Measurements from ENCODE around the gene HNRNPUL1. TPM values are rescaled to one million over a fixed set of nuclear protein-coding genes. Genes with fewer than 3 reads are reported as not detected.

The HNRNPUL1 gene
- polyA plus RNA-seq, 1 donor (not counting 4 experiments of a cell fraction or from before 2014, with no cell fraction given), result 48.3 TPM

- Histone ChIP-seq H3K27me3 (ENCODE audit: control insufficient read depth, extremely low read depth, insufficient read depth, low read length) (no peaks in the 10 kb centered on the region), H3K4me2 (ENCODE audit: control insufficient read depth, extremely low read depth, insufficient read depth, low read depth, low read length) (no peak overlapping the region), H3K27ac (ENCODE audit: control insufficient read depth, insufficient read depth, low read length) (no peak overlapping the region), H3K4me3 (ENCODE audit: control insufficient read depth in 2 of 3, extremely low read depth in 1 of 3, insufficient read depth in 2 of 3, low read depth in 1 of 3, low read length in 3 of 3) (no peak overlapping the region), H2AFZ (ENCODE audit: control insufficient read depth, low read length) (no peak overlapping the region), H3K9me3 (ENCODE audit: control insufficient read depth, low read depth, low read length) (no peaks in the 10 kb centered on the region), H3K4me1 (ENCODE audit: control insufficient read depth, extremely low read depth, insufficient read depth, low read length) (no peaks in the 10 kb centered on the region), H3K36me3 (ENCODE audit: control insufficient read depth in 2 of 2, extremely low read depth in 1 of 2, insufficient read depth in 2 of 2, low read length in 2 of 2) (peaks cover 15 to 42% of the 10 kb centered on the region in 2 experiments), H3K79me2 (ENCODE audit: control insufficient read depth, insufficient read depth, low read length) (no peaks in the 10 kb centered on the region), H4K20me1 (ENCODE audit: control insufficient read depth, extremely low read depth, insufficient read depth, low read length) (no peaks in the 10 kb centered on the region), H3K9ac (ENCODE audit: control insufficient read depth, extremely low read depth, insufficient read depth, low read length) (no peak overlapping the region), H3K9me1 (ENCODE audit: control insufficient read depth, extremely low read depth, insufficient read depth, low read length) (no peaks in the 10 kb centered on the region)
- dilution Hi-C loops (cut with MboI; ENCODE audit: extremely low pct_ligation_motif_present, low sequenced_read_pairs), result no loop called here
- DNase-seq (ENCODE audit: low read depth, low spot score), result no peak
- TF ChIP-seq, protein P1, sequence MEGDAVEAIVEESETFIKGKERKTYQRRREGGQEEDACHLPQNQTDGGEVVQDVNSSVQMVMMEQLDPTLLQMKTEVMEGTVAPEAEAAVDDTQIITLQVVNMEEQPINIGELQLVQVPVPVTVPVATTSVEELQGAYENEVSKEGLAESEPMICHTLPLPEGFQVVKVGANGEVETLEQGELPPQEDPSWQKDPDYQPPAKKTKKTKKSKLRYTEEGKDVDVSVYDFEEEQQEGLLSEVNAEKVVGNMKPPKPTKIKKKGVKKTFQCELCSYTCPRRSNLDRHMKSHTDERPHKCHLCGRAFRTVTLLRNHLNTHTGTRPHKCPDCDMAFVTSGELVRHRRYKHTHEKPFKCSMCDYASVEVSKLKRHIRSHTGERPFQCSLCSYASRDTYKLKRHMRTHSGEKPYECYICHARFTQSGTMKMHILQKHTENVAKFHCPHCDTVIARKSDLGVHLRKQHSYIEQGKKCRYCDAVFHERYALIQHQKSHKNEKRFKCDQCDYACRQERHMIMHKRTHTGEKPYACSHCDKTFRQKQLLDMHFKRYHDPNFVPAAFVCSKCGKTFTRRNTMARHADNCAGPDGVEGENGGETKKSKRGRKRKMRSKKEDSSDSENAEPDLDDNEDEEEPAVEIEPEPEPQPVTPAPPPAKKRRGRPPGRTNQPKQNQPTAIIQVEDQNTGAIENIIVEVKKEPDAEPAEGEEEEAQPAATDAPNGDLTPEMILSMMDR (optimal IDR thresholded peaks at IDR 0.05 in 1 of 3, IDR thresholded peaks at IDR 0.05 in 1 of 3, conservative IDR thresholded peaks at IDR 0.05 in 1 of 3; ENCODE audit: extremely low read depth in 1 of 3, insufficient read depth in 2 of 3, low read length in 3 of 3), result no peak
- TF ChIP-seq EZH2 (IDR thresholded peaks at IDR 0.05; ENCODE audit: low read length), result no peak
- FAIRE-seq, result no peak
Observed at GRCh38 chr19:41245843-41246242, 18.3 kb upstream of the HNRNPUL1 start.

GRCh38 chr19:41248895-41249294 is 15.3 kb upstream of the HNRNPUL1 start:
- Histone ChIP-seq H3K9me3 (ENCODE audit: control insufficient read depth, low read depth, low read length) (no peaks in the 10 kb centered on the region), H3K27me3 (ENCODE audit: control insufficient read depth, extremely low read depth, insufficient read depth, low read length) (no peaks in the 10 kb centered on the region), H3K27ac (ENCODE audit: control insufficient read depth, insufficient read depth, low read length) (no peak overlapping the region), H4K20me1 (ENCODE audit: control insufficient read depth, extremely low read depth, insufficient read depth, low read length) (no peaks in the 10 kb centered on the region), H2AFZ (ENCODE audit: control insufficient read depth, low read length) (no peak overlapping the region), H3K4me3 (ENCODE audit: control insufficient read depth in 2 of 3, extremely low read depth in 1 of 3, insufficient read depth in 2 of 3, low read depth in 1 of 3, low read length in 3 of 3) (no peak overlapping the region), H3K9ac (ENCODE audit: control insufficient read depth, extremely low read depth, insufficient read depth, low read length) (no peak overlapping the region), H3K4me1 (ENCODE audit: control insufficient read depth, extremely low read depth, insufficient read depth, low read length) (no peaks in the 10 kb centered on the region), H3K79me2 (ENCODE audit: control insufficient read depth, insufficient read depth, low read length) (no peaks in the 10 kb centered on the region), H3K36me3 (ENCODE audit: control insufficient read depth in 2 of 2, extremely low read depth in 1 of 2, insufficient read depth in 2 of 2, low read length in 2 of 2) (peaks cover 25 to 40% of the 10 kb centered on the region in 2 experiments), H3K9me1 (ENCODE audit: control insufficient read depth, extremely low read depth, insufficient read depth, low read length) (no peaks in the 10 kb centered on the region), H3K4me2 (ENCODE audit: control insufficient read depth, extremely low read depth, insufficient read depth, low read depth, low read length) (no peak overlapping the region)
- dilution Hi-C loops (cut with MboI; ENCODE audit: extremely low pct_ligation_motif_present, low sequenced_read_pairs), result no loop called here
- TF ChIP-seq EZH2 (IDR thresholded peaks at IDR 0.05; ENCODE audit: low read length), result no peak
- TF ChIP-seq, protein P1 (optimal IDR thresholded peaks at IDR 0.05 in 1 of 3, IDR thresholded peaks at IDR 0.05 in 1 of 3, conservative IDR thresholded peaks at IDR 0.05 in 1 of 3; ENCODE audit: extremely low read depth in 1 of 3, insufficient read depth in 2 of 3, low read length in 3 of 3), result no peak
- DNase-seq (ENCODE audit: low read depth, low spot score), result no peak
- no peak for FAIRE-seq
